M059J (cell line): ENCODE data around the gene ZNF804A. TPM values are rescaled to one million over a fixed set of nuclear protein-coding genes. Genes with fewer than 3 reads are reported as not detected.
"Not testable (repeated sequence)": the region's sequence is repeated elsewhere in the genome, so short reads cannot be mapped to it uniquely, and the experiment has no call there.

ENCODE experiments used
- DNase-seq: peaks from one replicate; pipeline ENCODE4 v3.0.0-alpha.2; 2012; ENCODE audit warnings: low read depth
- total RNA-seq: library from RNA; depleted of rRNA; stranded (reverse); fragments of >200 nt; shearing (Covaris generic); gene quantifications from 2 replicates; pipeline ENCODE4 v1.2.3, GENCODE V29; 2014

ZNF804A gene
- total RNA-seq, 1 experiment from 2014 or later, result 1.6 TPM

- DNase-seq, result no peak
Measured at GRCh38 chr2:184721881-184722280, 123.6 kb downstream of the ZNF804A start.

GRCh38 chr2:184727813-184728212 is 129.5 kb downstream of the ZNF804A start:
- DNase-seq, result no peak

- no peak for DNase-seq
Measured at GRCh38 chr2:184728411-184728810, 130.1 kb downstream of the ZNF804A start.

GRCh38 chr2:184729581-184729980 is 131.3 kb downstream of the ZNF804A start:
- DNase-seq, result no peak

GRCh38 chr2:184730288-184730687 is 132.0 kb downstream of the ZNF804A start:
- no peak for DNase-seq

- no peak for DNase-seq
Measured at GRCh38 chr2:184734338-184734737, 136.0 kb downstream of the ZNF804A start.

- DNase-seq, result no peak
Measured at GRCh38 chr2:184735611-184736010, 137.3 kb downstream of the ZNF804A start.

- DNase-seq, result no peak
Measured at GRCh38 chr2:184743096-184743495, 144.8 kb downstream of the ZNF804A start.

GRCh38 chr2:184756161-184756560 is 157.8 kb downstream of the ZNF804A start:
- no peak for DNase-seq

GRCh38 chr2:184756885-184757284 is 158.6 kb downstream of the ZNF804A start:
- DNase-seq, result no peak

- not testable (repeated sequence) for DNase-seq
Measured at GRCh38 chr2:184759557-184760255, 161.4 kb downstream of the ZNF804A start.

- no peak for DNase-seq
Measured at GRCh38 chr2:184760931-184761330, 162.6 kb downstream of the ZNF804A start.

- DNase-seq, result peak; percentile 10
Measured at GRCh38 chr2:184765112-184765895, 167.0 kb downstream of the ZNF804A start.

GRCh38 chr2:184767059-184767458 is 168.7 kb downstream of the ZNF804A start:
- no peak for DNase-seq

- no peak for DNase-seq
Measured at GRCh38 chr2:184769023-184769422, 170.7 kb downstream of the ZNF804A start.

- DNase-seq, result no peak
Measured at GRCh38 chr2:184769686-184770085, 171.4 kb downstream of the ZNF804A start.

GRCh38 chr2:184779777-184780176 is 181.4 kb downstream of the ZNF804A start:
- DNase-seq, result no peak

- no peak for DNase-seq
Measured at GRCh38 chr2:184780384-184780783, 182.1 kb downstream of the ZNF804A start.

- DNase-seq, result no peak
Measured at GRCh38 chr2:184780944-184781343, 182.6 kb downstream of the ZNF804A start.

- no peak for DNase-seq
Measured at GRCh38 chr2:184783576-184783975, 185.2 kb downstream of the ZNF804A start.

- peak; percentile 24 for DNase-seq
Measured at GRCh38 chr2:184793176-184793575, 194.8 kb downstream of the ZNF804A start.

- no peak for DNase-seq
Measured at GRCh38 chr2:184799379-184799778, 201.1 kb downstream of the ZNF804A start.

- DNase-seq, result no peak
Measured at GRCh38 chr2:184814421-184814820, 216.1 kb downstream of the ZNF804A start.
